ENCODE measurements around the gene A2M. TPM values are rescaled to one million over a fixed set of nuclear protein-coding genes. Genes with fewer than 3 reads are reported as not detected.

A2M gene
- total and polyA plus RNA-seq, 2 of the 13 experiments (the other 11 are each of a cell fraction or from before 2014, with no cell fraction given): 2,807 to 6,551 TPM

DNA sequence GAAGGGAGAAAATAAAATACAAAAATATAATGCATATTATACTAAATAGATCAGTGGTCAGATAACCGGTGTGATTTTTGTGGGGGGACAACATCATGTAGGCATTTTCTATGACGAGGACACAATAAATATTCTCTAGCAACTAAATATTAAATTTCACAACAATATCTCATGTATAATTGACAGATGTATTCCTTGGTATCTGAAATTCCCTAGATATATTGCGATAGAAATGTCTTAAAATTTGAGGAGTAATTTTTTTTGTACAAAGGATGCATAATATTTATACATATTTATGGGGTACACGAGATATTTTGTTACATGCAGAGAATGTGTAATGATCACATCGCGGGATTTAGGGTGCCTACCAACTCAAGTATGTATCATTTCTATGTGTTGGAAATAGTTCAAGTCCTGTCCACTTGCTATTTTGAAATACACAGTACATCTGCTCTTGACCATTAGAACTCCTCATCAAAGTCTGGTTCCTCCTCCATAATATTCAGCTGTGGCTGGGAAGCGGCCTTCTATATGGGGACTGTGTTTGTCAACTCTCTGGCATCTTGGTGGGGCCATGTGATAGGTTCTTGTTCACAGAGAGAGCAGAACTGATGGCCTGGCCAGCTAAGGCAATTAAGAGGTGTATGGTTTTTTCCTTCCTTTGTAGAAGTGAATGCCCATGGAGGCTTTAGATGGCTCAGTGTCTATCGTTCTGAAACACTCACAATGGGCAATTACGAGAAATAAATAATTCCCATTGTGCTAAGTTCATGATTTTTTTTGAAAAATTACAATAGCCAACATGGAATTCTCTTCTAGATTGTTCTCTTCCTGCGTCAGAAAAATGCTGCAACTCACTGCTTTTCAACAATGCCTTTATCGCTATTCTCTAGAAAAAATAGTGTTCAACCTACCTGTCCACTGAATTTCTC is 8.8 kb downstream of the A2M start (continued):
- 0 out of 2 replicates have a peak, but pooled peaks have one; percentile 68 for TF ChIP-seq ZNF674 (CRISPR knock-in tag; IDR thresholded peaks at IDR 0.05; ENCODE audit: low read depth)
- TF ChIP-seq ZNF790 (CRISPR knock-in tag; IDR thresholded peaks at IDR 0.05; ENCODE audit: borderline replicate concordance): no peak
- no peak for TF ChIP-seq MATR3 (CRISPR knock-in tag; IDR thresholded peaks at IDR 0.05)
- no peak for TF ChIP-seq SKIL (CRISPR knock-in tag; IDR thresholded peaks at IDR 0.05; ENCODE audit: borderline replicate concordance)
- TF ChIP-seq, protein P1, sequence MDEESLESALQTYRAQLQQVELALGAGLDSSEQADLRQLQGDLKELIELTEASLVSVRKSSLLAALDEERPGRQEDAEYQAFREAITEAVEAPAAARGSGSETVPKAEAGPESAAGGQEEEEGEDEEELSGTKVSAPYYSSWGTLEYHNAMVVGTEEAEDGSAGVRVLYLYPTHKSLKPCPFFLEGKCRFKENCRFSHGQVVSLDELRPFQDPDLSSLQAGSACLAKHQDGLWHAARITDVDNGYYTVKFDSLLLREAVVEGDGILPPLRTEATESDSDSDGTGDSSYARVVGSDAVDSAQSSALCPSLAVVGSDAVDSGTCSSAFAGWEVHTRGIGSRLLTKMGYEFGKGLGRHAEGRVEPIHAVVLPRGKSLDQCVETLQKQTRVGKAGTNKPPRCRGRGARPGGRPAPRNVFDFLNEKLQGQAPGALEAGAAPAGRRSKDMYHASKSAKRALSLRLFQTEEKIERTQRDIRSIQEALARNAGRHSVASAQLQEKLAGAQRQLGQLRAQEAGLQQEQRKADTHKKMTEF (CRISPR knock-in tag; IDR thresholded peaks at IDR 0.05): peak; percentile 32
- TF ChIP-seq RBM22 (optimal IDR thresholded peaks at IDR 0.05; ENCODE audit: low read length): peak; percentile 79
- peak; percentile 98 for TF ChIP-seq PAF1 (CRISPR knock-in tag; IDR thresholded peaks at IDR 0.05)
- TF ChIP-seq ZNF709 (CRISPR knock-in tag; IDR thresholded peaks at IDR 0.05): no peak
- 0 out of 2 replicates have a peak, but pooled peaks have one; percentile 21 for TF ChIP-seq KAT8 (CRISPR knock-in tag; IDR thresholded peaks at IDR 0.05)
- TF ChIP-seq, protein P2, sequence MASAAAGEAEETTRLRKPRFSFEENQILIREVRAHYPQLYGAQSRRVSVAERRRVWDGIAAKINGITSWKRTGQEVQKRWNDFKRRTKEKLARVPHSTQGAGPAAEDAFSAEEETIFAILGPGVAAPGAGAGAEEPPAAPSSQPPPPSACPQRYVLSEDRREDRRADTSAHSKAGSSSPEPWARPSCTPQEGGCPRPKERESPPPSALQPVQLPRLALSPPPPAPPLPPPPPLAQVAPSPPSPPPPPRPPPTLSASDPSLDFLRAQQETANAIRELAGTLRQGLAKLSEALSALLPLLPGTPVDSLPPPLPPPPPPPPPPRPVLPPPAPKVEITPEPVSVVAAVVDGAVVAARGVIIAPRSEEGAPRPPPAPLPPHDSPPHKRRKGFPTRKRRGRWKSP (CRISPR knock-in tag; IDR thresholded peaks at IDR 0.05): peak; percentile 24; the same call in 1 of the 2 replicates
- no peak for TF ChIP-seq PHF5A (CRISPR knock-in tag; IDR thresholded peaks at IDR 0.05; ENCODE audit: low read depth, unreplicated experiment)
- TF ChIP-seq ZFP36 (IDR thresholded peaks at IDR 0.05; ENCODE audit: borderline replicate concordance, low read depth, low read length, partially characterized antibody): no peak
- no peak for TF ChIP-seq ZNF841 (CRISPR knock-in tag; IDR thresholded peaks at IDR 0.05; ENCODE audit: borderline replicate concordance)
- TF ChIP-seq TBX3 (IDR thresholded peaks at IDR 0.05; ENCODE audit: borderline replicate concordance): no peak
- TF ChIP-seq SSRP1 (CRISPR knock-in tag; IDR thresholded peaks at IDR 0.05): peak; percentile 16; the same call in 1 of the 2 replicates
- no peak for TF ChIP-seq IKZF4 (CRISPR knock-in tag; IDR thresholded peaks at IDR 0.05; ENCODE audit: borderline replicate concordance, low read depth, not compliant biosample characterization)
- no peak for TF ChIP-seq HES4 (CRISPR knock-in tag; IDR thresholded peaks at IDR 0.05; ENCODE audit: borderline replicate concordance)
- peak; percentile 5 for TF ChIP-seq SRSF1 (optimal IDR thresholded peaks at IDR 0.05; ENCODE audit: low read depth, low read length)
- no peak for TF ChIP-seq CSRNP1 (CRISPR knock-in tag; IDR thresholded peaks at IDR 0.05)
- no peak for TF ChIP-seq YY1 (IDR thresholded peaks at IDR 0.05; ENCODE audit: insufficient read depth, insufficient replicate concordance, low read depth, low read length)
- no peak for TF ChIP-seq ZNF350 (CRISPR knock-in tag; IDR thresholded peaks at IDR 0.05; ENCODE audit: borderline replicate concordance, low read depth)
- TF ChIP-seq RCOR2 (CRISPR knock-in tag; IDR thresholded peaks at IDR 0.05): no peak
- no peak for TF ChIP-seq TOE1 (CRISPR knock-in tag; IDR thresholded peaks at IDR 0.05)

Data from HepG2 (cell line).